Right atrium auricular region (tissue), 2 donors: Measurements from ENCODE around the gene GEMIN7. TPM values are rescaled to one million over a fixed set of nuclear protein-coding genes. Genes with fewer than 3 reads are reported as not detected.

Source experiments
- DNase-seq: peaks from one replicate; pipeline ENCODE4 v3.0.0-alpha.2; 2019; ENCODE audit warnings: low spot score
- H3K27ac ChIP-seq, 2 donors: fragments of 200-600 bp; sonication (generic); 1 replicate in 1 of 2; 2 replicates in 1 of 2; pipeline ENCODE4 v1.5.1; 2016 to 2019
- H3K27me3 ChIP-seq, 2 donors: fragments of 200-600 bp; sonication (generic); one replicate each; pipeline versions ENCODE4 v1.5.1 to v1.6.0; 2017 to 2019
- H3K36me3 ChIP-seq: fragments of 200-600 bp; sonication (generic); one replicate; pipeline ENCODE4 v1.5.1; 2016
- H3K4me1 ChIP-seq, 2 donors: fragments of 200-600 bp; sonication (generic); one replicate each; pipeline versions ENCODE4 v1.5.1 to v1.6.0; 2017 to 2019
- H3K4me3 ChIP-seq, 2 donors: fragments of 200-600 bp; sonication (generic); 1 replicate in 1 of 2; 2 replicates in 1 of 2; pipeline ENCODE4 v1.5.1; 2017 to 2019; ENCODE audit warnings: mild to moderate bottlenecking in 1 of 2, moderate library complexity in 1 of 2
- H3K9me3 ChIP-seq, 2 donors: fragments of 200-600 bp; sonication (generic); one replicate each; pipeline ENCODE4 v1.5.1; 2019
- total RNA-seq, 2 donors: library from RNA; depleted of rRNA; stranded (reverse); fragments of >200 nt; gene quantifications; one replicate each; pipeline ENCODE4 v1.1.0, GENCODE V29; 2016
- TF ChIP-seq, protein P1 (sequence below), 2 donors: fragments of 200-600 bp; sonication (generic); IDR thresholded peaks; one replicate each; pipeline ENCODE4 v1.5.1; 2019; ENCODE audit warnings: antibody characterized with exemption in 2 of 2

The GEMIN7 gene
- 10 to 100 TPM; 11.3 to 20.0 TPM for total RNA-seq

- H3K27me3 ChIP-seq = no peaks in the 10 kb centered on the region
- TF ChIP-seq, protein P1, sequence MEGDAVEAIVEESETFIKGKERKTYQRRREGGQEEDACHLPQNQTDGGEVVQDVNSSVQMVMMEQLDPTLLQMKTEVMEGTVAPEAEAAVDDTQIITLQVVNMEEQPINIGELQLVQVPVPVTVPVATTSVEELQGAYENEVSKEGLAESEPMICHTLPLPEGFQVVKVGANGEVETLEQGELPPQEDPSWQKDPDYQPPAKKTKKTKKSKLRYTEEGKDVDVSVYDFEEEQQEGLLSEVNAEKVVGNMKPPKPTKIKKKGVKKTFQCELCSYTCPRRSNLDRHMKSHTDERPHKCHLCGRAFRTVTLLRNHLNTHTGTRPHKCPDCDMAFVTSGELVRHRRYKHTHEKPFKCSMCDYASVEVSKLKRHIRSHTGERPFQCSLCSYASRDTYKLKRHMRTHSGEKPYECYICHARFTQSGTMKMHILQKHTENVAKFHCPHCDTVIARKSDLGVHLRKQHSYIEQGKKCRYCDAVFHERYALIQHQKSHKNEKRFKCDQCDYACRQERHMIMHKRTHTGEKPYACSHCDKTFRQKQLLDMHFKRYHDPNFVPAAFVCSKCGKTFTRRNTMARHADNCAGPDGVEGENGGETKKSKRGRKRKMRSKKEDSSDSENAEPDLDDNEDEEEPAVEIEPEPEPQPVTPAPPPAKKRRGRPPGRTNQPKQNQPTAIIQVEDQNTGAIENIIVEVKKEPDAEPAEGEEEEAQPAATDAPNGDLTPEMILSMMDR (IDR thresholded peaks at IDR 0.05) = peak in 1 of 2 donors; percentile 32
- H3K9me3 ChIP-seq = no peaks in the 10 kb centered on the region
- H3K27ac ChIP-seq = peak within 1 kb of the TSS; percentile 68 to 75
- no peaks in the 10 kb centered on the region for H3K36me3 ChIP-seq
- peak; percentile 70 for DNase-seq
- peaks cover 0 to 42% of the 10 kb centered on the region in 2 donors for H3K4me1 ChIP-seq
- H3K4me3 ChIP-seq = peak within 1 kb of the TSS; percentile 91 to 93
Measured at GRCh38 chr19:45079063-45079910, at the start of gene GEMIN7. Gene GEMIN7 (plus strand): TSS chr19:45079260. CDS start chr19:45090115, 10,855 bp downstream.

DNA sequence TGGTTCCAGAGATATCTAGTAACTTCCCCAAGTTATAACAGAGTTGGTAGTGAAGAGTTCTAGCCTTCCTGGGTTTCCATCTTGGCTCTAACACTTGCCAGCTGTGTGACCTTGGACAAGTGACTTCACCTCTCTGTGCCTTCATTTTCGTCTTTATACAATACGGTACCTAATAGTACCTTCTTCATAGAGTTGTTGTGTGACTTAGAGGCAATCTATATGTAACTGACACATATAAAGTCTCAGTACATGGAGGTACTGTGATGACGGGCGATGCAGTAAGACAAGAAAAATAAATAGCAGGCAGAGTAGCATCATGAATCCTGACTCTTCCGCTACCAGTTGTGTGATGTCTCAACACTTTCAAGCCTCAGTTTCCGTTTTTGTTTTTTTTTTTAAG is 48.2 kb upstream of the GEMIN7 start:
- H3K36me3 ChIP-seq = peaks cover 19% of the 10 kb centered on the region
- no peaks in the 10 kb centered on the region for H3K27me3 ChIP-seq
- no peak for DNase-seq
- H3K9me3 ChIP-seq = no peaks in the 10 kb centered on the region
- no peak overlapping the region for H3K27ac ChIP-seq
- TF ChIP-seq, protein P1 (IDR thresholded peaks at IDR 0.05) = no peak
- H3K4me3 ChIP-seq = no peak overlapping the region
- no peaks in the 10 kb centered on the region for H3K4me1 ChIP-seq

DNA sequence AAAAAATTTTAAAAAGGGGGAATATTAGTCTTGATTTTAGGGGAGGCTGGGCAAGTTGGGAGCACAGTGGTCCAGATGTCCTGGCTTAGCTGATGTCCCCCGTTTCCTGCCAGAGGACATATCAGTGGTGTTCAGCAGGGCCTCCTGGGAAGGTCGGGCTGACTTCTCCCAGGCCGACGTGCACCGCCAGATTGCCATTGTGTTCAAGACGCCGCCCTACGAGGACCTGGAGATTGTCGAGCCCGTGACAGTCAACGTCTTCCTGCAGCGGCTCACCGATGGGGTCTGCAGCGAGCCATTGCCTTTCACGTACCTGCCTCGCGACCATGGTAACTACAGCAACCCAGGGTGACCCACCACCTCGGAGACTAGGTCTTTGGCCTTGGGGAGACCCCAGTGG is 46.6 kb upstream of the GEMIN7 start:
- Histone ChIP-seq H3K4me1 (no peaks in the 10 kb centered on the region), H3K4me3 (no peak overlapping the region), H3K27me3 (no peaks in the 10 kb centered on the region), H3K36me3 (peaks cover 19% of the 10 kb centered on the region), H3K9me3 (no peaks in the 10 kb centered on the region), H3K27ac (no peak overlapping the region)
- no peak for DNase-seq
- TF ChIP-seq, protein P1 (IDR thresholded peaks at IDR 0.05) = no peak

DNA sequence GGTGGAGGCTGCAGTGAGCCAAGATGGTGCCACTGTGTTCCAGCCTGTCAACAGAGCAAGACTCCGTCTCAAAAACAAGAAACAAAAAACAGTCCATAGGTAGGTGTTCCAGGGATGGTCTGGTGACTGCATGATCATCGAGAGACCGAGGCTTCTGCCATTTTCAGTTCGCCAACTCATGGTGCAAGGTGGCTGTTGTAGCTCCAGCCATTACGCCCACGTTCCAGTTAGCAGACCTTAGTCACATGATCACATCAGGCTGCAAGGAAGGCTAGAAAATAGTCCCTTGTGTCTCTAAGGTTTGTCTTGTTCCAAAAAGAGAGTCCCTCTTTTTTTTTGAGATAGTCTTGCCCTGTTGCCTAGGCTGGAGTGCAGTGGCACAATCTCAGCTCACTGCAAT is 43.3 kb upstream of the GEMIN7 start:
- Histone ChIP-seq H3K27me3 (no peaks in the 10 kb centered on the region), H3K27ac (no peak overlapping the region), H3K4me3 (no peak overlapping the region), H3K9me3 (no peaks in the 10 kb centered on the region), H3K4me1 (peaks cover 0 to 20% of the 10 kb centered on the region in 2 donors), H3K36me3 (peaks cover 6% of the 10 kb centered on the region)
- no peak for DNase-seq
- TF ChIP-seq, protein P1 (IDR thresholded peaks at IDR 0.05) = no peak

GRCh38 chr19:45037393-45038169 is 41.5 kb upstream of the GEMIN7 start:
- H3K4me1 ChIP-seq = peaks cover 0 to 38% of the 10 kb centered on the region in 2 donors
- DNase-seq = no peak
- H3K9me3 ChIP-seq = no peaks in the 10 kb centered on the region
- H3K27ac ChIP-seq = no peak overlapping the region
- peaks cover 23% of the 10 kb centered on the region for H3K36me3 ChIP-seq
- H3K4me3 ChIP-seq = no peak overlapping the region
- TF ChIP-seq, protein P1 (IDR thresholded peaks at IDR 0.05) = no peak
- no peaks in the 10 kb centered on the region for H3K27me3 ChIP-seq
